Measurements from ENCODE around the gene CBX8. TPM values are rescaled to one million over a fixed set of nuclear protein-coding genes. Genes with fewer than 3 reads are reported as not detected.

The CBX8 gene
- total and polyA plus RNA-seq, 7 donors, result 0.28 to 5.6 (median 1.8) TPM

DNA sequence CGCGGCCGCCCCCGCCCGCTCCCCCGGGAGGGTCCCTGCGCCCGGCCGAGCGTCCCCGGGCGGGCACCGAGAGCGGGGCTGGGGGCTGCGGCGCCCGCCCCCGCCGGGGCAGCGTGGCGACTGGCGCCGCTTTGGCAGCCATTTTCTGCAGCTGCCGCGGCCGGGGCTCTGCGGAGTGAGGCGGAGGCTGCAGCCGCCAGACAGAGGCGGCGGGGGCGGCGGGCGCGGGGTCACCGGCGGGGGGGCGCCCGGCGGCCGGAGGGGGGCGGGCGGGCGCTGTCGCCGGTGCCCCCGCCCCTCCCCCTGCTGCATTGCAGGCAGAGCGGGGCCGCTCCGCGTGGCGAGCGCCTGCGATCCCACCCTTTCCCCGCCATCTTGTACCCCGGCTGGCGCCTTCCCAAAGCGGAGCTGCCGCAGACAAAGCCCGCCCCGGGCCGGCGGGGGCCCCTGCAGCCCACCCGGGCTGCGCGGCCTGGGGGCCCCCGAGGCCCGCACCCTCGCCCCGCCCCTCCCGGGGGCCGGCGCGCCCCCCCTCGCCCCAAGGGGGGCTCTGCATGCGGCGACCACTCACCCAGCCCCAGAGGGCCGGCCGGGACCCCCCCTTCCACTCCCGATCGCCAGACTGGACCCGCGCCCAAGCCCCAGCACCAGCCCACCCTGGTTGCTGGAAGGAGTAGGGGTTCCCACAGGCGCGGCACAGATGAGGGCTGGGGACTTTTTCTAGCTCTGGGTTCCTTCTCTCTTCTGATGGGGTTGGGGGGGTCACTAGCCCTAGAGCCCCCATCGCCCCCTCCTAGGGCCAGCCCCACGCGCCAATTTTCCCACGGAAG lies 16.6 kb upstream of the CBX8 start:
- Histone ChIP-seq H3K36me3 (no peaks in the 10 kb centered on the region), H3K27ac (no peak overlapping the region), H3K4me3 (peak overlapping the region in 3 of 4 donors; percentile 30 to 38 (median 36)), H3K4me1 (peaks cover 0 to 57% (median 55%) of the 10 kb centered on the region in 4 donors), H3K9me3 (no peaks in the 10 kb centered on the region), H3K27me3 (peaks cover 68 to 89% (median 79%) of the 10 kb centered on the region in 3 donors)
- TF ChIP-seq EP300 (IDR thresholded peaks at IDR 0.05) (no peak), POLR2A (IDR thresholded peaks at IDR 0.05) (no peak), POLR2AphosphoS5 (IDR thresholded peaks at IDR 0.05) (no peak)
- TF ChIP-seq, protein P1, sequence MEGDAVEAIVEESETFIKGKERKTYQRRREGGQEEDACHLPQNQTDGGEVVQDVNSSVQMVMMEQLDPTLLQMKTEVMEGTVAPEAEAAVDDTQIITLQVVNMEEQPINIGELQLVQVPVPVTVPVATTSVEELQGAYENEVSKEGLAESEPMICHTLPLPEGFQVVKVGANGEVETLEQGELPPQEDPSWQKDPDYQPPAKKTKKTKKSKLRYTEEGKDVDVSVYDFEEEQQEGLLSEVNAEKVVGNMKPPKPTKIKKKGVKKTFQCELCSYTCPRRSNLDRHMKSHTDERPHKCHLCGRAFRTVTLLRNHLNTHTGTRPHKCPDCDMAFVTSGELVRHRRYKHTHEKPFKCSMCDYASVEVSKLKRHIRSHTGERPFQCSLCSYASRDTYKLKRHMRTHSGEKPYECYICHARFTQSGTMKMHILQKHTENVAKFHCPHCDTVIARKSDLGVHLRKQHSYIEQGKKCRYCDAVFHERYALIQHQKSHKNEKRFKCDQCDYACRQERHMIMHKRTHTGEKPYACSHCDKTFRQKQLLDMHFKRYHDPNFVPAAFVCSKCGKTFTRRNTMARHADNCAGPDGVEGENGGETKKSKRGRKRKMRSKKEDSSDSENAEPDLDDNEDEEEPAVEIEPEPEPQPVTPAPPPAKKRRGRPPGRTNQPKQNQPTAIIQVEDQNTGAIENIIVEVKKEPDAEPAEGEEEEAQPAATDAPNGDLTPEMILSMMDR (IDR thresholded peaks at IDR 0.05), result no peak
- WGBS, 2 donors, result 1 to 2% methylated on average over 89 of the region's 89 CpGs
- intact Hi-C loops (cut with DNase I), result no loop called here
- DNase-seq, result no peak

- Histone ChIP-seq H3K4me3 (peak overlapping the region in 3 of 4 donors; percentile 30 to 38 (median 36)), H3K27ac (no peak overlapping the region), H3K36me3 (no peaks in the 10 kb centered on the region), H3K27me3 (peaks cover 74 to 98% (median 88%) of the 10 kb centered on the region in 3 donors), H3K4me1 (peaks cover 0 to 57% (median 55%) of the 10 kb centered on the region in 4 donors), H3K9me3 (no peaks in the 10 kb centered on the region)
- WGBS, 2 donors, result 2% methylated on average over 72 of the region's 72 CpGs
- TF ChIP-seq POLR2AphosphoS5 (IDR thresholded peaks at IDR 0.05) (peak in 3 of 4 donors; percentile 37 to 61 (median 48)), EP300 (IDR thresholded peaks at IDR 0.05) (no peak)
- intact Hi-C loops (cut with DNase I), result no loop called here
- DNase-seq, result no peak
These were observed 15.7 kb upstream of the CBX8 start for GRCh38 chr17:79812353-79813258.

- H3K27me3 ChIP-seq, result peaks cover 76 to 100% (median 93%) of the 10 kb centered on the region in 3 donors
- intact Hi-C loops (cut with DNase I), result loop anchor here (2.0 kb wide), 1 partner anchor 27 kb away; the partner anchor contains the start of gene CBX4
These were observed 15.0 kb upstream of the CBX8 start for GRCh38 chr17:79811868-79812352.

DNA sequence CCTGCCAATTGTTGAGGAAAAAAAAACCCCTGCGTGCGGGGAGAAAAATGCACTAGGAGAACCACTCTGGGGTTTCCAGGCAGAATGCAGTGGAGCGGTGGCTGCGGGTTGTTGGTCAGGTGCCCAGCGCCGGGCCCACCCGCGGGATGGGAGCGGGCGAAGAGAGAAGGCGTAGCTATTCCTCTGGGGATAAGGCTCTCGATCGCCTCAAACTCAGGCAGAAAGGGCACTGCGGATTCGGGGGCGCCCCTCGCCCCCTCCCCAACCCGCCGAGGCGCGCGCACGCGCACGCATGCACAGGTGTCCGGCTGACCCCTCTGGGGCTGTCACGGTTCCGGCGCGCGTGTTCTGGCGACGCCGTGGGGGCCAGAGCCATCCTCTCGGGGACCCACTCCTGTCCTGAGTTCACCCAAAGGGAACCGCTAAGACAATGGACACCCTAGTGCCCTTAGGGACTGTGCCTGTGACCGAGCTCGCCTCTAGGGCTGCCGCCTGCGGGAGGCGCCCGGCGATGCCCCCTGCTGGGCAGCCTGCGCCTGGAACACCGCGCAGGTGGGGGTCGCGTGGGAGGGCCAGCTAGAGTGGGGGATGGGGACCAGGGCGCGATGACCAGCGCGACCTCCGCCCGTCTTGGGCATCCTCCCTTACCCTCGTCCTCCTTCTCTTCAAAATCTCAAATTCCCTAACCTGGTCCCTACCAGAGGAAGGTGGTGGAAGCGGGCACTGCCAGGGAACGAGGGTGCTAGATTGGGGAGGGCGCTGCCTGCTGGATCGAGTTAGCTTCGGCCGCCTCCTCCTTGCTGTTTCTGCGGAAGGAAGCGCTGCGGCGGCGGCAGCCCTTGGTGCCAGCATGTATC lies 14.4 kb upstream of the CBX8 start:
- peak; percentile 68 for DNase-seq
- H3K4me1 ChIP-seq, result peaks cover 0 to 57% (median 55%) of the 10 kb centered on the region in 4 donors
- H3K4me3 ChIP-seq, result no peak overlapping the region
- H3K9me3 ChIP-seq, result no peaks in the 10 kb centered on the region
- no peak overlapping the region for H3K27ac ChIP-seq
- peaks cover 80 to 100% (median 93%) of the 10 kb centered on the region in 3 donors for H3K27me3 ChIP-seq
- WGBS, 2 donors, result 1 to 2% methylated on average over 66 of the region's 66 CpGs
- TF ChIP-seq EP300 (IDR thresholded peaks at IDR 0.05) (no peak), POLR2A (IDR thresholded peaks at IDR 0.05) (no peak), POLR2AphosphoS5 (IDR thresholded peaks at IDR 0.05) (peak in 1 of 4 donors; percentile 10)
- TF ChIP-seq, protein P1 (IDR thresholded peaks at IDR 0.05), result peak in 2 of 4 experiments; percentile 29
- H3K36me3 ChIP-seq, result no peaks in the 10 kb centered on the region
- intact Hi-C loops (cut with DNase I), result loop anchor here (2.0 kb wide), 1 partner anchor 28 kb away; the partner anchor contains the start of gene CBX4

More at GRCh38 chr17:79811868-79812352, 15.0 kb upstream of the CBX8 start:
- TF ChIP-seq POLR2A (IDR thresholded peaks at IDR 0.05) (no peak), EP300 (IDR thresholded peaks at IDR 0.05) (no peak)
- TF ChIP-seq, protein P1 (IDR thresholded peaks at IDR 0.05), result no peak
- Histone ChIP-seq H3K27ac (no peak overlapping the region), H3K4me1 (peaks cover 0 to 57% (median 55%) of the 10 kb centered on the region in 4 donors), H3K36me3 (no peaks in the 10 kb centered on the region), H3K4me3 (no peak overlapping the region), H3K9me3 (no peaks in the 10 kb centered on the region)
- no peak for DNase-seq
- 3 to 5% methylated on average over 20 of the region's 20 CpGs for WGBS, 2 donors

Data from sigmoid colon (tissue), 7 donors.